Pancreas (tissue), 10 donors: Measurements from ENCODE around the gene PPM1G. TPM values are rescaled to one million over a fixed set of nuclear protein-coding genes. Genes with fewer than 3 reads are reported as not detected.

Experiments
- ATAC-seq, 4 donors: fragments of 200-7000 bp; cut with Tn5 transposase; one replicate each; pipeline versions ENCODE4 v1.8.0 to v1.9.1; 2020; ENCODE audit warnings: mild to moderate bottlenecking in 4 of 4, moderate library complexity in 4 of 4
- DNase-seq, 6 donors: peaks; one replicate each; pipeline ENCODE4 v3.0.0-alpha.2; 2020
- FAIRE-seq: peaks from 2 replicates; lab custom pipeline; 2012; peaks lifted over from hg19 to GRCh38; lab: Jason Lieb, UNC
- H3K27ac ChIP-seq, 4 donors: fragments of 200-600 bp; sonication (generic); 1 replicate in 3 of 4; 2 replicates in 1 of 4; pipeline versions ENCODE4 v1.5.0 to v1.8.0; 2020
- H3K27me3 ChIP-seq, 4 donors: fragments of 200-600 bp; one replicate each; pipeline ENCODE4 v1.8.0; 2021
- H3K36me3 ChIP-seq, 3 donors: fragments of 200-600 bp; sonication (generic) in 1 of 3; one replicate each; pipeline versions ENCODE4 v1.5.0 to v1.8.0; 2020 to 2021
- H3K4me1 ChIP-seq, 3 donors: fragments of 200-600 bp; one replicate each; pipeline ENCODE4 v1.8.0; 2021
- H3K4me3 ChIP-seq, 4 donors: fragments of 200-600 bp; sonication (generic) in 2 of 4; one replicate each; pipeline versions ENCODE4 v1.5.0 to v1.8.0; 2020 to 2021
- H3K9me3 ChIP-seq, 4 donors: fragments of 200-600 bp; one replicate each; pipeline ENCODE4 v1.8.0; 2021
- WGBS, 2 donors: extraction: QIAGEN DNeasy Blood & Tissue Kit; methylation state at CpG; one replicate each; pipeline ENCODE4 v1.1.7; 2013; 5-methylcytosine and 5-hydroxymethylcytosine counted together
- intact Hi-C, 3 donors: fragments of 100-400 bp; cut with DNase I; formaldehyde crosslinking; loops; one replicate each; pipeline versions ENCODE4 v1.11.1 to v1.14.2; 2022
- polyA plus RNA-seq, 2 donors: library from polyadenylated mRNA; stranded (reverse); fragments of 200-250 nt; gene quantifications; one replicate each; pipeline ENCODE4 v1.2.3, GENCODE V29; 2013
- total RNA-seq, 6 donors: library from RNA; stranded (reverse); fragmentation: NEBNext Ultra II Directional in 4 of 6; extraction: Animal tissue kit (Norgen Biotek cat#: 25700) in 4 of 6; gene quantifications; one replicate each; pipeline versions ENCODE4 v1.2.1 to v1.2.4, GENCODE V29; 2021 to 2023
- TF ChIP-seq, protein P1 (sequence below), 4 donors: fragments of 200-600 bp; sonication (generic) in 3 of 4; IDR thresholded peaks; one replicate each; pipeline versions ENCODE4 v1.5.0 to v1.8.0; 2021; ENCODE audit warnings: antibody characterized with exemption in 4 of 4
- donor health status: healthy with polysubstance abuse.
- donor health status: DM: no; HTN: no; CAD: no; lungs with moderate emphysema.
- donor health status: DM: no; HTN: no; CAD: no.
- donor health status: control.
- donor health status: control.
- donor health status: Bipolar disorder and iron deficiency.
- donor health status: DM: yes; HTN: yes; CAD: no.
- donor health status: DM: no; HTN: no; CAD: no.
- donor health status: DM: no; HTN: no; CAD: no.
- donor health status: DM: yes; HTN: yes; CAD: no.

Gene PPM1G
- total and polyA plus RNA-seq, 8 donors, result 23.6 to 37.8 (median 29.1) TPM

DNA sequence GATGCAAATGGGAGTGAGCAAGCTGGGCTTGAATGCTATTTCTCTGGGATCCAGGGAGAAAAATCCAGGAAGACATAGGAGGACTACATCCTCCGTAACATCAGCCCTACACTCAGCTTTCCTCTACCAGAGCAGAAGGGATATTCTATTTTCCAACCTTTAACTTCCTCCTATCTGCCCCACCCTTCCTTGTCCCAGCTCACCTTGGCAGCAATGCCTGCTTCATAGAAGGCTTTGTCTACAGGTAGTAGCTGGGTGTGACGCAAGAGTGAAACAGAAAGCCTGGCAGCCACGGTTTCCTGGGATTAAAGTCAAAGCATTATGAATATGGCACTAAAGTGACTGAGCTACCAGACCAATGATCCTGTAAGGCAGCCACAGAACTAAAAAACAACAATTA is 36.7 kb upstream of the PPM1G start:
- DNase-seq (peak; percentile 60 to 85 (median 77)), ATAC-seq (peak; percentile 55 to 82 (median 71)), FAIRE-seq (no peak)
- WGBS, 2 donors, result 49 to 50% methylated on average over 3 of the region's 3 CpGs
- Histone ChIP-seq H3K36me3 (peaks cover 0 to 24% (median 11%) of the 10 kb centered on the region in 3 donors), H3K27me3 (no peaks in the 10 kb centered on the region), H3K9me3 (no peaks in the 10 kb centered on the region), H3K4me3 (no peak overlapping the region), H3K27ac (peak overlapping the region; percentile 60 to 84 (median 76)), H3K4me1 (peaks cover 0 to 11% (median 3%) of the 10 kb centered on the region in 3 donors)
- intact Hi-C loops, result no loop called here
- TF ChIP-seq, protein P1, sequence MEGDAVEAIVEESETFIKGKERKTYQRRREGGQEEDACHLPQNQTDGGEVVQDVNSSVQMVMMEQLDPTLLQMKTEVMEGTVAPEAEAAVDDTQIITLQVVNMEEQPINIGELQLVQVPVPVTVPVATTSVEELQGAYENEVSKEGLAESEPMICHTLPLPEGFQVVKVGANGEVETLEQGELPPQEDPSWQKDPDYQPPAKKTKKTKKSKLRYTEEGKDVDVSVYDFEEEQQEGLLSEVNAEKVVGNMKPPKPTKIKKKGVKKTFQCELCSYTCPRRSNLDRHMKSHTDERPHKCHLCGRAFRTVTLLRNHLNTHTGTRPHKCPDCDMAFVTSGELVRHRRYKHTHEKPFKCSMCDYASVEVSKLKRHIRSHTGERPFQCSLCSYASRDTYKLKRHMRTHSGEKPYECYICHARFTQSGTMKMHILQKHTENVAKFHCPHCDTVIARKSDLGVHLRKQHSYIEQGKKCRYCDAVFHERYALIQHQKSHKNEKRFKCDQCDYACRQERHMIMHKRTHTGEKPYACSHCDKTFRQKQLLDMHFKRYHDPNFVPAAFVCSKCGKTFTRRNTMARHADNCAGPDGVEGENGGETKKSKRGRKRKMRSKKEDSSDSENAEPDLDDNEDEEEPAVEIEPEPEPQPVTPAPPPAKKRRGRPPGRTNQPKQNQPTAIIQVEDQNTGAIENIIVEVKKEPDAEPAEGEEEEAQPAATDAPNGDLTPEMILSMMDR (IDR thresholded peaks at IDR 0.05), result no peak

DNA sequence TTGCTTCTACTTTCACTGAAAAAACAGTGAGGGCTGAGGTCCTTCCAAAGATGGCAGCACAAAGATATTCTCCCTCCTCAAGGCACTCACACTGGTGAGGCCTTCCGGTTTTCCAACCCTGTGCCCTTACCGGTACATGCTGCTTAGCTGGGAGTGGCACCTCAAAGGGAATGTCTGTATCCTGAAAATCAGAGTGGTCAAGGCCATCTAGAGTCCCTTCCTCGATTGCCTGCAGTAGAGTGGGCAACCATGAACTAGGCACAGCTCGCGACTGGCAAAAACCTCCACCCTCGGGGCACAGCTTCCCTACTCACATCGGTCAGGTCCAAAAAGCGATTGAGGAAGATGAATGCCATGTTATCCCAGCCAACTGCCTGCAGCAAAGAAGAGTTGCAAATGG is 36.2 kb upstream of the PPM1G start:
- no peaks in the 10 kb centered on the region for H3K27me3 ChIP-seq
- peaks cover 0 to 11% (median 3%) of the 10 kb centered on the region in 3 donors for H3K4me1 ChIP-seq
- TF ChIP-seq, protein P1 (IDR thresholded peaks at IDR 0.05), result no peak
- 85 to 87% methylated on average over 8 of the region's 8 CpGs for WGBS, 2 donors
- FAIRE-seq (no peak), ATAC-seq (no peak), DNase-seq (no peak)
- intact Hi-C loops, result no loop called here
- H3K27ac ChIP-seq, result peak overlapping the region; percentile 60 to 84 (median 76)
- peaks cover 0 to 28% (median 12%) of the 10 kb centered on the region in 3 donors for H3K36me3 ChIP-seq
- H3K9me3 ChIP-seq, result no peaks in the 10 kb centered on the region
- no peak overlapping the region for H3K4me3 ChIP-seq

DNA sequence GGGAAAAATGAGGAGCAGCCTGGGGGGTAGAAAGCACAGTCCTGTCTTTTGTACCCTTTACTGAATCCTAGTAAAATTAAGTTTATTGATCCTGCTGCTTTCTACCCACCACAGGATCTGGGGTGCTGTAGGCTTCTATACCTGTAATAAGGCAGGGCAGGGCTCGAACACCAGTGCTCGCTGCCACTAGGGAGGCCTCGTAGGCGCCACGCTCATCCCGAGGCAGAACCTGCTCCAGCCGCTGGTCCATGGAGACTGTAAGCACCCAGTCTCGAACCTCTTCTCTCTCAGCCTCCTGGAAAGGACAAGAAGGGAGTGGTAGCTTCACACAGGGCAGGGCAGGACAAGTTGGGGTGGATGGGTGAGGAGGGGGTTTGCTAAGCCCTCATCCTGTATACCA is 35.8 kb upstream of the PPM1G start:
- WGBS, 2 donors, result 90 to 93% methylated on average over 8 of the region's 8 CpGs
- FAIRE-seq (no peak), ATAC-seq (no peak), DNase-seq (no peak)
- intact Hi-C loops, result no loop called here
- H3K4me1 ChIP-seq, result peaks cover 0 to 11% (median 3%) of the 10 kb centered on the region in 3 donors
- no peak overlapping the region for H3K4me3 ChIP-seq
- no peaks in the 10 kb centered on the region for H3K9me3 ChIP-seq
- peak overlapping the region in 3 of 4 donors; percentile 60 to 84 (median 82) for H3K27ac ChIP-seq
- TF ChIP-seq, protein P1 (IDR thresholded peaks at IDR 0.05), result no peak
- H3K36me3 ChIP-seq, result peaks cover 2 to 33% (median 17%) of the 10 kb centered on the region in 3 donors
- no peaks in the 10 kb centered on the region for H3K27me3 ChIP-seq

DNA sequence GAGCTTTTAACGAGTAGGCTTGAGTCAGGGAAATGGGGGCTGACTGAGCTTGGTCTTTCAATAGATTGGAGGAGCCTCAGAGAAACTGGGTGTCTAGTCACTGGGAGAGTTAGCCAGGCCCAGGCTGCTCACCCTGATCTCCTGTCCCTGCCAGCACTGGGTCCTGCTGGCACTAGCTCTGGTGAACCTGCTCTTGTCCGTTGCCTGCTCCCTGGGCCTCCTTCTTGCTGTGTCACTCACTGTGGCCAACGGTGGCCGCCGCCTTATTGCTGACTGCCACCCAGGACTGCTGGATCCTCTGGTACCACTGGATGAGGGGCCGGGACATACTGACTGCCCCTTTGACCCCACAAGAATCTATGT is 33.5 kb upstream of the PPM1G start:
- Histone ChIP-seq H3K27ac (peak overlapping the region; percentile 61 to 75 (median 68)), H3K4me3 (peak overlapping the region; percentile 27 to 62 (median 53)), H3K4me1 (peaks cover 0 to 11% (median 3%) of the 10 kb centered on the region in 3 donors), H3K9me3 (no peaks in the 10 kb centered on the region), H3K27me3 (no peaks in the 10 kb centered on the region), H3K36me3 (peaks cover 5 to 43% (median 31%) of the 10 kb centered on the region in 3 donors)
- ATAC-seq (peak; percentile 23 to 34 (median 26)), DNase-seq (peak in 5 of 6 donors; percentile 22 to 76 (median 55)), FAIRE-seq (no peak)
- intact Hi-C loops, result no loop called here
- TF ChIP-seq, protein P1 (IDR thresholded peaks at IDR 0.05), result no peak
- WGBS, 2 donors, result 43 to 50% methylated on average over 6 of the region's 6 CpGs
